Liver (tissue), 3 donors: ENCODE results near the gene WFDC2.

ENCODE experiments used
- CTCF ChIP-seq: fragments of 150-350 bp; IDR thresholded peaks from 2 replicates; pipeline ENCODE4 v1.5.1; 2017; ENCODE audit warnings: improper control_type of control experiment, low read depth, low read length; ENCODE audit not compliant: missing input control
- EGR1 ChIP-seq, 2 donors: IDR thresholded peaks; 2 replicates each; pipeline ENCODE4 v1.6.1; 2016 to 2018; ENCODE audit warnings: antibody characterized with exemption in 2 of 2, low read depth in 2 of 2
- FOXA1 ChIP-seq: IDR thresholded peaks from 2 replicates; pipeline ENCODE4 v1.6.1; 2016; ENCODE audit warnings: antibody characterized with exemption
- GABPA ChIP-seq, 2 donors: IDR thresholded peaks in 1 of 2; conservative IDR thresholded peaks in 1 of 2; 2 replicates each; pipeline ENCODE4 v1.6.1; 2016; ENCODE audit warnings: antibody characterized with exemption in 2 of 2, mild to moderate bottlenecking in 1 of 2, moderate library complexity in 1 of 2
- JUND ChIP-seq, 2 donors: IDR thresholded peaks; 2 replicates each; pipeline ENCODE4 v1.6.1; 2016; ENCODE audit warnings: antibody characterized with exemption in 2 of 2
- MAX ChIP-seq: IDR thresholded peaks from 2 replicates; pipeline ENCODE4 v1.6.1; 2016; ENCODE audit warnings: antibody characterized with exemption
- NR2F2 ChIP-seq: IDR thresholded peaks from 2 replicates; pipeline ENCODE4 v1.6.1; 2016; ENCODE audit warnings: antibody characterized with exemption
- RAD21 ChIP-seq, 2 donors: IDR thresholded peaks; 2 replicates each; pipeline ENCODE4 v1.6.1; 2016; ENCODE audit warnings: antibody characterized with exemption in 2 of 2, mild to moderate bottlenecking in 2 of 2
- REST ChIP-seq: IDR thresholded peaks from 2 replicates; pipeline ENCODE4 v1.6.1; 2016; ENCODE audit warnings: antibody characterized with exemption, mild to moderate bottlenecking
- TAF1 ChIP-seq: conservative IDR thresholded peaks from 2 replicates; pipeline ENCODE4 v1.6.1; 2016; ENCODE audit warnings: antibody characterized with exemption, mild to moderate bottlenecking
- YY1 ChIP-seq: IDR thresholded peaks from 2 replicates; pipeline ENCODE4 v1.6.1; 2016; ENCODE audit warnings: antibody characterized with exemption, mild to moderate bottlenecking
- donor health status: healthy.
- donor health status: healthy.

GRCh38 chr20:45448270-45448669 lies 21.3 kb upstream of the WFDC2 start:
- TF ChIP-seq MAX, result no peak
- TF ChIP-seq CTCF, result no peak
- TF ChIP-seq EGR1 (IDR thresholded peaks at IDR 0.05; ENCODE audit: low read depth in 2 of 2), result no peak
- TF ChIP-seq GABPA (IDR thresholded peaks at IDR 0.05 in 1 of 2, conservative IDR thresholded peaks at IDR 0.05 in 1 of 2), result no peak
- no peak for TF ChIP-seq JUND (IDR thresholded peaks at IDR 0.05)
- TF ChIP-seq RAD21 (IDR thresholded peaks at IDR 0.05), result no peak
- TF ChIP-seq NR2F2, result no peak
- no peak for TF ChIP-seq YY1
- TF ChIP-seq REST, result no peak
- no peak for TF ChIP-seq TAF1
- no peak for TF ChIP-seq FOXA1
